ENCODE measurements around the gene STX4.

STX4 gene

GRCh38 chr16:31005350-31006085, 27.8 kb upstream of the STX4 start:
- Histone ChIP-seq H3F3A (ENCODE audit: low read depth) (no peaks in the 10 kb centered on the region), H2AFZ (ENCODE audit: low read length) (no peak overlapping the region)
- TF ChIP-seq EZH2phosphoT487 (IDR thresholded peaks at IDR 0.05; ENCODE audit: borderline replicate concordance) (no peak), CTCF (conservative IDR thresholded peaks at IDR 0.05; ENCODE audit: low read length) (no peak)

GRCh38 chr16:31006086-31006385, 27.3 kb upstream of the STX4 start:
- H4K20me1 ChIP-seq (ENCODE audit: insufficient read depth, low read length, poor library complexity, severe bottlenecking): no peaks in the 10 kb centered on the region
- no peaks in the 10 kb centered on the region for H3K9me2 ChIP-seq (replicated peaks; ENCODE audit: low read depth, low read length)
- H3K27me3 ChIP-seq (ENCODE audit: insufficient read depth, low read length, poor library complexity, severe bottlenecking): no peaks in the 10 kb centered on the region
- no peaks in the 10 kb centered on the region for H3K79me2 ChIP-seq (ENCODE audit: insufficient read depth, low read length)
- H3K4me2 ChIP-seq (ENCODE audit: low read depth, low read length, poor library complexity, severe bottlenecking): no peak overlapping the region
- no peak for TF ChIP-seq CTCF (conservative IDR thresholded peaks at IDR 0.05; ENCODE audit: low read length)
- TF ChIP-seq EZH2phosphoT487 (IDR thresholded peaks at IDR 0.05; ENCODE audit: borderline replicate concordance): no peak
- no peaks in the 10 kb centered on the region for H3K9me3 ChIP-seq (ENCODE audit: insufficient read depth, low read depth, low read length)
- no peak overlapping the region for H3K4me3 ChIP-seq (ENCODE audit: low read length, poor library complexity, severe bottlenecking)
- peaks cover 3% of the 10 kb centered on the region for H3K4me1 ChIP-seq (ENCODE audit: insufficient read depth, low read length, poor library complexity, severe bottlenecking)
- no peaks in the 10 kb centered on the region for H3F3A ChIP-seq (ENCODE audit: low read depth)
- H3K9ac ChIP-seq (ENCODE audit: low read depth, low read length, poor library complexity, severe bottlenecking): no peak overlapping the region
- H2AFZ ChIP-seq (ENCODE audit: low read length): no peak overlapping the region
- no peaks in the 10 kb centered on the region for H3K36me3 ChIP-seq (ENCODE audit: insufficient read depth, low read length)

More at GRCh38 chr16:31005350-31006085, 27.8 kb upstream of the STX4 start:
- no peaks in the 10 kb centered on the region for H3K9me2 ChIP-seq (replicated peaks; ENCODE audit: low read depth, low read length)
- H3K4me1 ChIP-seq (ENCODE audit: insufficient read depth, low read length, poor library complexity, severe bottlenecking): no peaks in the 10 kb centered on the region
- no peaks in the 10 kb centered on the region for H3K79me2 ChIP-seq (ENCODE audit: insufficient read depth, low read length)
- no peak overlapping the region for H3K4me3 ChIP-seq (ENCODE audit: low read length, poor library complexity, severe bottlenecking)
- H4K20me1 ChIP-seq (ENCODE audit: insufficient read depth, low read length, poor library complexity, severe bottlenecking): no peaks in the 10 kb centered on the region
- H3K36me3 ChIP-seq (ENCODE audit: insufficient read depth, low read length): no peaks in the 10 kb centered on the region
- no peak overlapping the region for H3K4me2 ChIP-seq (ENCODE audit: low read depth, low read length, poor library complexity, severe bottlenecking)
- no peak overlapping the region for H3K9ac ChIP-seq (ENCODE audit: low read depth, low read length, poor library complexity, severe bottlenecking)
- H3K9me3 ChIP-seq (ENCODE audit: insufficient read depth, low read depth, low read length): no peaks in the 10 kb centered on the region
- H3K27me3 ChIP-seq (ENCODE audit: insufficient read depth, low read length, poor library complexity, severe bottlenecking): no peaks in the 10 kb centered on the region

GRCh38 chr16:31006589-31006988, 26.8 kb upstream of the STX4 start:
- Histone ChIP-seq H3K4me2 (ENCODE audit: low read depth, low read length, poor library complexity, severe bottlenecking) (no peak overlapping the region), H3K36me3 (ENCODE audit: insufficient read depth, low read length) (no peaks in the 10 kb centered on the region), H3K9me2 (replicated peaks; ENCODE audit: low read depth, low read length) (no peaks in the 10 kb centered on the region), H4K20me1 (ENCODE audit: insufficient read depth, low read length, poor library complexity, severe bottlenecking) (no peaks in the 10 kb centered on the region), H3K9ac (ENCODE audit: low read depth, low read length, poor library complexity, severe bottlenecking) (no peak overlapping the region), H3K79me2 (ENCODE audit: insufficient read depth, low read length) (no peaks in the 10 kb centered on the region), H3K4me3 (ENCODE audit: low read length, poor library complexity, severe bottlenecking) (no peak overlapping the region), H3F3A (ENCODE audit: low read depth) (no peaks in the 10 kb centered on the region), H2AFZ (ENCODE audit: low read length) (no peak overlapping the region), H3K9me3 (ENCODE audit: insufficient read depth, low read depth, low read length) (no peaks in the 10 kb centered on the region), H3K27me3 (ENCODE audit: insufficient read depth, low read length, poor library complexity, severe bottlenecking) (no peaks in the 10 kb centered on the region), H3K4me1 (ENCODE audit: insufficient read depth, low read length, poor library complexity, severe bottlenecking) (peaks cover 5% of the 10 kb centered on the region)
- TF ChIP-seq EZH2phosphoT487 (IDR thresholded peaks at IDR 0.05; ENCODE audit: borderline replicate concordance): no peak

- Histone ChIP-seq H3K9me3 (ENCODE audit: insufficient read depth, low read depth, low read length) (no peaks in the 10 kb centered on the region), H4K20me1 (ENCODE audit: insufficient read depth, low read length, poor library complexity, severe bottlenecking) (no peaks in the 10 kb centered on the region), H3F3A (ENCODE audit: low read depth) (no peaks in the 10 kb centered on the region), H3K27me3 (ENCODE audit: insufficient read depth, low read length, poor library complexity, severe bottlenecking) (no peaks in the 10 kb centered on the region), H3K4me3 (ENCODE audit: low read length, poor library complexity, severe bottlenecking) (no peak overlapping the region), H3K4me2 (ENCODE audit: low read depth, low read length, poor library complexity, severe bottlenecking) (no peak overlapping the region), H3K9me2 (replicated peaks; ENCODE audit: low read depth, low read length) (no peaks in the 10 kb centered on the region), H3K4me1 (ENCODE audit: insufficient read depth, low read length, poor library complexity, severe bottlenecking) (peaks cover 5% of the 10 kb centered on the region), H3K9ac (ENCODE audit: low read depth, low read length, poor library complexity, severe bottlenecking) (no peak overlapping the region), H3K36me3 (ENCODE audit: insufficient read depth, low read length) (no peaks in the 10 kb centered on the region), H3K79me2 (ENCODE audit: insufficient read depth, low read length) (no peaks in the 10 kb centered on the region), H2AFZ (ENCODE audit: low read length) (no peak overlapping the region)
- no peak for TF ChIP-seq CTCF (conservative IDR thresholded peaks at IDR 0.05; ENCODE audit: low read length)
- no peak for TF ChIP-seq EZH2phosphoT487 (IDR thresholded peaks at IDR 0.05; ENCODE audit: borderline replicate concordance)
Observed at GRCh38 chr16:31007684-31008083, 25.7 kb upstream of the STX4 start.
